ENCODE data around the gene GARNL3. TPM values are rescaled to one million over a fixed set of nuclear protein-coding genes. Genes with fewer than 3 reads are reported as not detected.

The GARNL3 gene
- total and polyA plus RNA-seq, 2 of the 13 experiments (the other 11 are each of a cell fraction or from before 2014, with no cell fraction given): 3.9 to 11.0 TPM

DNA sequence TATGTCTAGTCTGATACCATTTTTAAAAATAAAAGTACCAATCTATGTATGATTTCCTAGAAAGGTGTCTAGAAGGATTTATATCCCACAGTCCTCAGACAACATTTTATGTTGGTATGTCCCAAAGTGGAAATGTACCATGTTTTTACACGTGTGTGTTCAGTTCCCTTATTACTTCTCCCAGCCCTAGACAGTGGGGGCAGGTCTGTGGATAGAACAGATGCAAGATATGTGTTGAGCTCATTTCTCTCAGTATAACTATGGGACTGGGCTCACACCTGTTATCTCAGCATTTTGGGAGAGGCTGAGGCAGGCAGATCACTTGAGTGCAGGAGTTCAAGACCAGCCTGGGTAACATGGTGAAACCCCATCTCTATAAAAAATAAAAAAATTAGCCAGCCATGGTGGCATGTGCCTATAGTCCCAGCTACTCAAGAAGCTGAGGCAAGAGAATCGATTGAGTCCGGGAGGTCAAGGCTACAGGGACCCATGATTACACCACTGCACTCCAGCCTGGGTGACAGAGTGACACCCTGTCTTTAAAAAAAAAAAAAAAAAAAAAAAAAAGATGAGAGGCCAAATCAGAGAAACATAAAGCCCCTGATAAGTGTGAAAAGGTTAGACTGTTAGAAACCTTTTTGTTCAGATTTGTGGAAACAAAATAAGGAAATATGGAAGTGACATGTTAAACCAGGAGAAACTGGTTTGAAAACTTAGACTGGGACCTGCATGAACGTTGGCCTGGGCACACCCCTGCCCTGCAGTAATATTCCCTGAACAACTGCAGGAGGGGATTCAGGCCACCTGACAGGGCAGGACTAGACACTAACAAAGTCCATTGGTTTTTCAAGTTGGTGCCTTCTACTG lies 125.0 kb downstream of the GARNL3 start (continued):
- 0 out of 4 replicates have a peak, but pooled peaks of 1 of the 2 experiments have one; percentile 15 for TF ChIP-seq ATF4 (CRISPR knock-in tag; IDR thresholded peaks at IDR 0.05)
- no peak for TF ChIP-seq SIN3A (IDR thresholded peaks at IDR 0.05; ENCODE audit: borderline replicate concordance, low read depth, low read length)
- TF ChIP-seq ONECUT2 (CRISPR knock-in tag; IDR thresholded peaks at IDR 0.05): peak; percentile 88
- TF ChIP-seq ZNF180 (CRISPR knock-in tag; IDR thresholded peaks at IDR 0.05; ENCODE audit: borderline replicate concordance, low read depth): no peak
- 0 out of 2 replicates have a peak, but pooled peaks have one; percentile 14 for TF ChIP-seq PAXIP1 (CRISPR knock-in tag; conservative IDR thresholded peaks at IDR 0.05)
- no peak for TF ChIP-seq CENPX (CRISPR knock-in tag; IDR thresholded peaks at IDR 0.05)
- peak; percentile 54 for TF ChIP-seq HNF4A (CRISPR knock-in tag; IDR thresholded peaks at IDR 0.05)
- no peak for TF ChIP-seq ZSCAN20 (CRISPR knock-in tag; IDR thresholded peaks at IDR 0.05; ENCODE audit: borderline replicate concordance)
- TF ChIP-seq SALL1 (CRISPR knock-in tag; IDR thresholded peaks at IDR 0.05): 0 out of 2 replicates have a peak, but pooled peaks have one; percentile 26
- 0 out of 4 replicates have a peak, but pooled peaks of 1 of the 2 experiments have one; percentile 28 for TF ChIP-seq EP300 (IDR thresholded peaks at IDR 0.05; ENCODE audit: low read depth in 2 of 2, low read length in 2 of 2)
- no peak for TF ChIP-seq EP300 (CRISPR knock-in tag; IDR thresholded peaks at IDR 0.05; ENCODE audit: borderline replicate concordance)
